ENCODE results near the gene INPP5F. TPM values are rescaled to one million over a fixed set of nuclear protein-coding genes. Genes with fewer than 3 reads are reported as not detected.

Gene INPP5F
- total and polyA plus RNA-seq, 2 of the 13 experiments (the other 11 are each of a cell fraction or from before 2014, with no cell fraction given) = 12.5 to 15.7 TPM

DNA sequence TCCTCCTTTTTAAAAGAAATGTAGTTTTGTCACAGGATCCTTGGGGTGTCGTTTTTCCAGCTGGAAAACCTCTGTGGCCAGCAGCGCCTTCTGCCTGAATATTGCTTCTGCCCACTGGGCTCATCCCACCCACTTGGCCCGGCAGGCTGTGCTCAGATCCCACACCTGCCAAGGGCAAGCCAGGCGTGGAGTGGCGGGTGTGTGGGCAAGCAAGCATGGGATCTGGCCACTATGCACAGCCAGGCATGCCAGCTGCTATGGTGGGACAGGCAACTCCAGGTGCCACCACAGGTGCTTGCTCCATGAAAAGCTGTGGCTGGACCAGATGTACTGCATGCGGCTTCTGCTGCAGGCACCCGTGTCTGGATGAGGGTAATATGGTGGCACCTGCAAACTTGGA lies 31.2 kb upstream of the INPP5F start:
- H3K36me3 ChIP-seq (replicated peaks in 1 of 2; ENCODE audit: control insufficient read depth in 1 of 2, insufficient read depth in 2 of 2, low read length in 2 of 2) = no peaks in the 10 kb centered on the region
- peaks cover 30% of the 10 kb centered on the region for H3K4me1 ChIP-seq (ENCODE audit: insufficient read depth, low read length)
- H3K9me3 ChIP-seq (ENCODE audit: low read length) = no peaks in the 10 kb centered on the region
- intact Hi-C loops (cut with micrococcal nuclease; ENCODE audit: unreplicated experiment) = no loop called here
- H3K4me2 ChIP-seq (ENCODE audit: low read depth, low read length) = no peak overlapping the region
- BruUV-seq (replicated peaks) = no TSS peak
- no peak for FAIRE-seq
- no peak overlapping the region for H3K9ac ChIP-seq (ENCODE audit: insufficient read depth, low read depth, low read length)
- no peak overlapping the region for H2AFZ ChIP-seq (ENCODE audit: low read length)
- CTCF ChIA-PET (ENCODE audit: low intra/inter-chr PET ratio, low total read pairs) = no interaction called here
- no peaks in the 10 kb centered on the region for H3K27me3 ChIP-seq (ENCODE audit: control insufficient read depth in 1 of 2, insufficient read depth in 2 of 2, low read length in 2 of 2)
- TF ChIP-seq, protein P1, sequence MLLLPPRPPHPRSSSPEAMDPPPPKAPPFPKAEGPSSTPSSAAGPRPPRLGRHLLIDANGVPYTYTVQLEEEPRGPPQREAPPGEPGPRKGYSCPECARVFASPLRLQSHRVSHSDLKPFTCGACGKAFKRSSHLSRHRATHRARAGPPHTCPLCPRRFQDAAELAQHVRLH (CRISPR knock-in tag; IDR thresholded peaks at IDR 0.05; ENCODE audit: borderline replicate concordance, low read depth) = no peak
- TF ChIP-seq MBNL3 (CRISPR knock-in tag; conservative IDR thresholded peaks at IDR 0.05) (no peak), HMG20B (CRISPR knock-in tag; conservative IDR thresholded peaks at IDR 0.05) (no peak), CBX2 (IDR thresholded peaks at IDR 0.05; ENCODE audit: low read depth, low read length) (no peak), CBX2 (CRISPR knock-in tag; IDR thresholded peaks at IDR 0.05; ENCODE audit: low read depth) (no peak), PRDM10 (CRISPR knock-in tag; IDR thresholded peaks at IDR 0.05; ENCODE audit: low read depth) (no peak), ZSCAN20 (CRISPR knock-in tag; IDR thresholded peaks at IDR 0.05; ENCODE audit: borderline replicate concordance) (no peak), ZBTB46 (CRISPR knock-in tag; IDR thresholded peaks at IDR 0.05; ENCODE audit: borderline replicate concordance) (no peak), KDM1A (CRISPR knock-in tag; IDR thresholded peaks at IDR 0.05) (no peak), TAF1 (CRISPR knock-in tag; IDR thresholded peaks at IDR 0.05) (no peak), FOXP1 (IDR thresholded peaks at IDR 0.05) (no peak), FOXP1 (CRISPR knock-in tag; IDR thresholded peaks at IDR 0.05) (no peak)
- TF ChIP-seq, protein P2, sequence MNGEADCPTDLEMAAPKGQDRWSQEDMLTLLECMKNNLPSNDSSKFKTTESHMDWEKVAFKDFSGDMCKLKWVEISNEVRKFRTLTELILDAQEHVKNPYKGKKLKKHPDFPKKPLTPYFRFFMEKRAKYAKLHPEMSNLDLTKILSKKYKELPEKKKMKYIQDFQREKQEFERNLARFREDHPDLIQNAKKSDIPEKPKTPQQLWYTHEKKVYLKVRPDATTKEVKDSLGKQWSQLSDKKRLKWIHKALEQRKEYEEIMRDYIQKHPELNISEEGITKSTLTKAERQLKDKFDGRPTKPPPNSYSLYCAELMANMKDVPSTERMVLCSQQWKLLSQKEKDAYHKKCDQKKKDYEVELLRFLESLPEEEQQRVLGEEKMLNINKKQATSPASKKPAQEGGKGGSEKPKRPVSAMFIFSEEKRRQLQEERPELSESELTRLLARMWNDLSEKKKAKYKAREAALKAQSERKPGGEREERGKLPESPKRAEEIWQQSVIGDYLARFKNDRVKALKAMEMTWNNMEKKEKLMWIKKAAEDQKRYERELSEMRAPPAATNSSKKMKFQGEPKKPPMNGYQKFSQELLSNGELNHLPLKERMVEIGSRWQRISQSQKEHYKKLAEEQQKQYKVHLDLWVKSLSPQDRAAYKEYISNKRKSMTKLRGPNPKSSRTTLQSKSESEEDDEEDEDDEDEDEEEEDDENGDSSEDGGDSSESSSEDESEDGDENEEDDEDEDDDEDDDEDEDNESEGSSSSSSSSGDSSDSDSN (CRISPR knock-in tag; IDR thresholded peaks at IDR 0.05) = no peak
- H3K79me2 ChIP-seq (ENCODE audit: insufficient read depth, low read length) = no peaks in the 10 kb centered on the region
- no peak for ATAC-seq
- H3K27ac ChIP-seq (ENCODE audit: extremely low read length, insufficient read depth, low read length) = no peak overlapping the region
- no peak overlapping the region for H3K4me3 ChIP-seq (replicated peaks in 1 of 3; ENCODE audit: insufficient read depth in 1 of 3, low read depth in 2 of 3, low read length in 3 of 3)
- in situ Hi-C loops (cut with HindIII; ENCODE audit: extremely low pct_ligation_motif_present, low pct_unique_long_range_greater_than_20kb) = loop anchor here (25.0 kb wide), 1 partner anchor 643 kb away; no protein-coding TSS in a partner anchor
- POLR2A ChIA-PET = no interaction called here
- 76% methylated on average over 5 of the region's 7 CpGs for WGBS (ENCODE audit: low lambda C conversion rate)
- H4K20me1 ChIP-seq (ENCODE audit: insufficient read depth, low read length) = no peaks in the 10 kb centered on the region
- no peak for DNase-seq (ENCODE audit: low spot score)
